Brain microvascular endothelial cell (primary cell): ENCODE measurements around the gene GKN1.
"Not testable (repeated sequence)": the region's sequence is repeated elsewhere in the genome, so short reads cannot be mapped to it uniquely, and the experiment has no call there.

Experiments used
- DNase-seq: peaks from one replicate; pipeline ENCODE4 v3.0.0-alpha.2; 2020
- H3K27ac ChIP-seq: fragments of 250-450 bp; sonication (Bioruptor Pico); 2 replicates; pipeline ENCODE4 v1.5.1; 2020; ENCODE audit warnings: mild to moderate bottlenecking, moderate library complexity
- H3K27me3 ChIP-seq: fragments of 250-450 bp; sonication (Bioruptor Pico); replicated peaks from 2 replicates; pipeline ENCODE4 v1.5.1; 2020; ENCODE audit warnings: mild to moderate bottlenecking
- H3K36me3 ChIP-seq: fragments of 250-450 bp; sonication (Bioruptor Pico); replicated peaks from 2 replicates; pipeline ENCODE4 v1.5.1; 2020; ENCODE audit warnings: mild to moderate bottlenecking
- H3K4me3 ChIP-seq: 2 replicates; pipeline ENCODE4 v1.5.1; 2011; ENCODE audit warnings: low read depth, mild to moderate bottlenecking, control low read depth, low read length, moderate library complexity
- in situ Hi-C: cut with HindIII; loops from 2 replicates; pipeline ENCODE4 v1.10.0; 2017; ENCODE audit warnings: low sequenced_read_pairs, low pct_ligation_motif_present
- TF ChIP-seq, protein P1 (sequence below): IDR thresholded peaks from 2 replicates; pipeline ENCODE4 v1.5.1; 2011; ENCODE audit warnings: low read depth, mild to moderate bottlenecking, moderate library complexity, low read length, control low read depth, inconsistent platforms; ENCODE audit errors: missing control alignments

The GKN1 gene

DNA sequence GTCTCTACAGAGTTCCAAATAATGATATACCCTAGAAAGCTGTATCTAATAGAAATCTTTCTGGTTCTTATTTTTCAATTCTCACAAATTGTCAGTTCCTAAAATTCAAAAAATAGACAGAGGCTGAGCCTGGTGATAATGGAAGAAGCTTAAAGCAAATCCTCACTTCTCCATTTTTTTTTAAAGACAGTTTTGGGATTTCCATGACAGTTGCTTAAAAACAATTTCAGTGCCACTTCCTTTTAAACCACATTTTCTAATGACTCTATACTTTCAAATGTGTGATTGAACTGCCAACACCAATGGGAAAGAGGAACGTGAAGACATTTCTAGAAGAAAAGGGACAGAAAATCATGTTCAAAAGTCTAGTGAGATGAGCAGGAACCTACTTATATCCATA, 25.7 kb upstream of the GKN1 start:
- H3K27me3 ChIP-seq, result no peaks in the 10 kb centered on the region
- H3K36me3 ChIP-seq, result no peaks in the 10 kb centered on the region
- no peak for DNase-seq
- TF ChIP-seq, protein P1, sequence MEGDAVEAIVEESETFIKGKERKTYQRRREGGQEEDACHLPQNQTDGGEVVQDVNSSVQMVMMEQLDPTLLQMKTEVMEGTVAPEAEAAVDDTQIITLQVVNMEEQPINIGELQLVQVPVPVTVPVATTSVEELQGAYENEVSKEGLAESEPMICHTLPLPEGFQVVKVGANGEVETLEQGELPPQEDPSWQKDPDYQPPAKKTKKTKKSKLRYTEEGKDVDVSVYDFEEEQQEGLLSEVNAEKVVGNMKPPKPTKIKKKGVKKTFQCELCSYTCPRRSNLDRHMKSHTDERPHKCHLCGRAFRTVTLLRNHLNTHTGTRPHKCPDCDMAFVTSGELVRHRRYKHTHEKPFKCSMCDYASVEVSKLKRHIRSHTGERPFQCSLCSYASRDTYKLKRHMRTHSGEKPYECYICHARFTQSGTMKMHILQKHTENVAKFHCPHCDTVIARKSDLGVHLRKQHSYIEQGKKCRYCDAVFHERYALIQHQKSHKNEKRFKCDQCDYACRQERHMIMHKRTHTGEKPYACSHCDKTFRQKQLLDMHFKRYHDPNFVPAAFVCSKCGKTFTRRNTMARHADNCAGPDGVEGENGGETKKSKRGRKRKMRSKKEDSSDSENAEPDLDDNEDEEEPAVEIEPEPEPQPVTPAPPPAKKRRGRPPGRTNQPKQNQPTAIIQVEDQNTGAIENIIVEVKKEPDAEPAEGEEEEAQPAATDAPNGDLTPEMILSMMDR, result no peak
- H3K27ac ChIP-seq, result no peak overlapping the region
- in situ Hi-C loops, result no loop called here
- no peak overlapping the region for H3K4me3 ChIP-seq

- no peaks in the 10 kb centered on the region for H3K27me3 ChIP-seq
- H3K4me3 ChIP-seq, result no peak overlapping the region
- H3K27ac ChIP-seq, result no peak overlapping the region
- TF ChIP-seq, protein P1, result no peak
- in situ Hi-C loops, result no loop called here
- H3K36me3 ChIP-seq, result no peaks in the 10 kb centered on the region
- no peak for DNase-seq
These were observed 22.5 kb upstream of the GKN1 start for GRCh38 chr2:68951899-68952298.

DNA sequence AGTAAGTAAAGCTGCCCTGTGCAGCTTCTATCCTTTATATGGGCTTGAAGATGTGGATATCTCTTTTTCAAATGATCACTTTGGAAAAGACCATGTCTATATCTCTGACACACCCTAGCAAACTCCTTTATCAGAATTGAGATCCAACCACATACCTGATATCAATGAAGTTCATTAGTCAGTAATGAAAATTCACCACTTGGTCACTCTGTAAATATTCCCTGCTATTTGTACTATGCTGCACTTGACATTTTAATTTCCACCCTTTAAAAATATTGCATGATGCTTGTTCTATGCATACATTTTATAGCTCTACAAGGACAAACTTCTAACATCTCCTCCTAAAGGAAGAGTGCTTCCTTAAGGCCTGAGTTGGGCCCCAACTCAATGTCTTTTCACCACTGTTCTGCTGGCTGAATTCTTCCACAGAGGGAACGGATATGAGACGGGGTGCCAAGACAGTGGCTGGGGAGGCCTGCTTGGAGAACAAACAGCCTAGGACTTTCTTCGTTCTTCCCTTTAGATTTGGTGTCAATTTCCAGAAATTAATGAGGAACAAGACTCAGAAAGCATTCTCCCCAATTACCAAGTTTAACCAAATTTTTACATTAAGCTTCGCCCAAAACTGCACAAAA, 21.4 kb upstream of the GKN1 start, which contains the start of gene GKN2:
Gene GKN2, minus strand, starts transcription at position 7 of the 635 bp plus-strand sequence. CDS start 32 bp downstream, outside the sequence.
- in situ Hi-C loops, result no loop called here
- Histone ChIP-seq H3K36me3 (no peaks in the 10 kb centered on the region), H3K27me3 (no peaks in the 10 kb centered on the region), H3K4me3 (no peak within 1 kb of the TSS), H3K27ac (no peak within 1 kb of the TSS)
- TF ChIP-seq, protein P1, result no peak
- no peak for DNase-seq

DNA sequence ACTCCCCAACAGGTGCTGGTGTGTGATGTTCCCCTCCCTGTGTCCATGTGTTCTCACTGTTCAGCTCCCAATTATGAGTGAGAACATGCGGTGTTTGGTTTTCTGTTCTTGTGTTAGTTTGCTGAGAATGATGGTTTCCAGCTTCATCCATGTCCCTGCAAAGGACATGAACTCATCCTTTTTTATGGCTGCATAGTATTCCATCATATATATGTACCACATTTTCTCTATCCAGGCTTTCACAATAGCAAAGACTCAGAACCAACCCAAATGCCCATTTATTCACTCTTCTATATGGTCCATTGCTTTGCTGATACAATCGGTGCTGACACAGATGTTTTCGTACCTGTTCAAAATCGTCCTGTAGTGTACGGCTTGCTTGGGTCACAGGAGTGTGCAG, 19.0 kb upstream of the GKN1 start:
- DNase-seq, H3K27ac ChIP-seq, in situ Hi-C loops, H3K27me3 ChIP-seq, H3K4me3 ChIP-seq, H3K36me3 ChIP-seq: not testable (repeated sequence)

GRCh38 chr2:68959001-68959400, 15.4 kb upstream of the GKN1 start:
- in situ Hi-C loops, result no loop called here
- TF ChIP-seq, protein P1, result no peak
- no peak overlapping the region for H3K4me3 ChIP-seq
- no peak overlapping the region for H3K27ac ChIP-seq
- no peaks in the 10 kb centered on the region for H3K27me3 ChIP-seq
- no peak for DNase-seq
- no peaks in the 10 kb centered on the region for H3K36me3 ChIP-seq

GRCh38 chr2:68961380-68961779, 13.1 kb upstream of the GKN1 start:
- in situ Hi-C loops, result no loop called here
- Histone ChIP-seq H3K36me3 (no peaks in the 10 kb centered on the region), H3K27me3 (no peaks in the 10 kb centered on the region), H3K27ac (no peak overlapping the region), H3K4me3 (no peak overlapping the region)
- TF ChIP-seq, protein P1, result no peak
- no peak for DNase-seq
